ENCODE results near the gene PTGFRN.

- TF ChIP-seq CSDE1 (IDR thresholded peaks at IDR 0.05) (no peak), MAFF (IDR thresholded peaks at IDR 0.05; ENCODE audit: low read length) (no peak), ZNF518B (CRISPR knock-in tag; IDR thresholded peaks at IDR 0.05) (no peak), ZNF175 (CRISPR knock-in tag; IDR thresholded peaks at IDR 0.05; ENCODE audit: low read depth) (no peak), E2F6 (IDR thresholded peaks at IDR 0.05; ENCODE audit: borderline replicate concordance in 1 of 2, extremely low read depth in 1 of 2, insufficient read depth in 1 of 2, insufficient read length in 1 of 2, low read depth in 1 of 2, low read length in 1 of 2, poor library complexity in 1 of 2, severe bottlenecking in 1 of 2) (no peak), MCM7 (IDR thresholded peaks at IDR 0.05) (no peak), USF2 (CRISPR knock-in tag; IDR thresholded peaks at IDR 0.05) (no peak), CTCF (IDR thresholded peaks at IDR 0.05 in 2 of 3, conservative IDR thresholded peaks at IDR 0.05 in 1 of 3; ENCODE audit: insufficient read depth in 2 of 3, low read depth in 1 of 3, low read length in 3 of 3) (no peak), BACH1 (tag; IDR thresholded peaks at IDR 0.05) (no peak), ZNF3 (CRISPR knock-in tag; IDR thresholded peaks at IDR 0.05) (no peak), ELF4 (CRISPR knock-in tag; IDR thresholded peaks at IDR 0.05) (no peak)
Observed at GRCh38 chr1:117009132-117009531, 99.4 kb downstream of the PTGFRN start.
